Effector memory CD8-positive, alpha-beta T cell (primary cell): Measurements from ENCODE around the gene PHLDB1.
"Not testable (repeated sequence)": the region's sequence is repeated elsewhere in the genome, so short reads cannot be mapped to it uniquely, and the experiment has no call there.

Experiments
- ATAC-seq: fragments of 150-1000 bp; cut with Tn5 transposase; replicated peaks from 2 replicates; pipeline ENCODE4 v1.10.0; 2021; ENCODE audit warnings: mild to moderate bottlenecking, moderate library complexity
- DNase-seq, 3 experiments: peaks; one replicate each; pipeline ENCODE4 v3.0.0; 2021
- H3K27ac Mint-ChIP-seq, 2 donors: one replicate each; pipeline ENCODE4 v1.8.0; 2022; ENCODE audit warnings: mild to moderate bottlenecking in 2 of 2, mixed read lengths in 2 of 2, moderate library complexity in 2 of 2
- H3K27me3 Mint-ChIP-seq, 2 donors: one replicate each; pipeline ENCODE4 v1.8.0; 2022; ENCODE audit warnings: mixed read lengths in 2 of 2
- H3K36me3 Mint-ChIP-seq: one replicate; pipeline ENCODE4 v1.8.0; 2022; ENCODE audit warnings: mild to moderate bottlenecking, moderate library complexity, mixed read lengths; ENCODE audit not compliant: insufficient read depth
- H3K4me1 Mint-ChIP-seq, 2 donors: one replicate each; pipeline ENCODE4 v1.8.0; 2022; ENCODE audit warnings: low read depth in 2 of 2, mixed read lengths in 2 of 2
- H3K4me3 Mint-ChIP-seq, 2 donors: one replicate each; pipeline ENCODE4 v1.8.0; 2022; ENCODE audit warnings: mild to moderate bottlenecking in 2 of 2, mixed read lengths in 2 of 2, moderate library complexity in 2 of 2
- H3K9me3 Mint-ChIP-seq, 2 donors: one replicate each; pipeline ENCODE4 v1.8.0; 2022; ENCODE audit warnings: mixed read lengths in 2 of 2

Gene PHLDB1

GRCh38 chr11:118592616-118593367 lies 14.6 kb upstream of the PHLDB1 start:
- DNase-seq (no peak), ATAC-seq (no peak)
- peaks cover 87% of the 10 kb centered on the region for H3K36me3 Mint-ChIP-seq
- H3K27ac Mint-ChIP-seq, result no peak overlapping the region
- H3K4me3 Mint-ChIP-seq, result no peak overlapping the region
- H3K27me3 Mint-ChIP-seq, result no peaks in the 10 kb centered on the region
- H3K9me3 Mint-ChIP-seq, result no peaks in the 10 kb centered on the region
- H3K4me1 Mint-ChIP-seq, result peaks cover 7 to 10% of the 10 kb centered on the region in 2 donors

- DNase-seq (peak; percentile 16 to 48 (median 44)), ATAC-seq (peak; percentile 62)
- H3K9me3 Mint-ChIP-seq, H3K27me3 Mint-ChIP-seq, H3K4me3 Mint-ChIP-seq: not testable (repeated sequence)
- Mint-ChIP-seq H3K4me1 (peaks cover 7 to 10% of the 10 kb centered on the region in 2 donors), H3K27ac (peak overlapping the region in 1 of 2 donors; percentile 41), H3K36me3 (peaks cover 86% of the 10 kb centered on the region)
Observed at GRCh38 chr11:118594984-118595383, 12.4 kb upstream of the PHLDB1 start.

- ATAC-seq, result no peak
- Mint-ChIP-seq H3K36me3 (peaks cover 87% of the 10 kb centered on the region), H3K4me3 (no peak overlapping the region), H3K9me3 (no peaks in the 10 kb centered on the region), H3K27me3 (no peaks in the 10 kb centered on the region), H3K27ac (peak overlapping the region; percentile 35 to 87), H3K4me1 (peaks cover 7 to 10% of the 10 kb centered on the region in 2 donors)
- DNase-seq, result no peak
Observed at GRCh38 chr11:118596224-118597146, 10.9 kb upstream of the PHLDB1 start.

- ATAC-seq (no peak), DNase-seq (no peak)
- H3K27ac Mint-ChIP-seq, result no peak overlapping the region
- H3K36me3 Mint-ChIP-seq, result peaks cover 88% of the 10 kb centered on the region
- no peaks in the 10 kb centered on the region for H3K9me3 Mint-ChIP-seq
- no peak overlapping the region for H3K4me3 Mint-ChIP-seq
- no peaks in the 10 kb centered on the region for H3K27me3 Mint-ChIP-seq
- peaks cover 7 to 10% of the 10 kb centered on the region in 2 donors for H3K4me1 Mint-ChIP-seq
Observed at GRCh38 chr11:118597556-118597955, 9.9 kb upstream of the PHLDB1 start.

GRCh38 chr11:118602331-118602730 lies 5.1 kb upstream of the PHLDB1 start:
- H3K27me3 Mint-ChIP-seq, result no peaks in the 10 kb centered on the region

GRCh38 chr11:118603709-118604108 lies 3.7 kb upstream of the PHLDB1 start:
- DNase-seq, H3K27me3 Mint-ChIP-seq, H3K4me3 Mint-ChIP-seq, ATAC-seq, H3K9me3 Mint-ChIP-seq: not testable (repeated sequence)
- peak overlapping the region in 1 of 2 donors; percentile 49 for H3K27ac Mint-ChIP-seq
- H3K36me3 Mint-ChIP-seq, result peaks cover 45% of the 10 kb centered on the region
- H3K4me1 Mint-ChIP-seq, result peaks cover 7 to 10% of the 10 kb centered on the region in 2 donors

More at GRCh38 chr11:118602331-118602730, 5.1 kb upstream of the PHLDB1 start:
- DNase-seq (no peak), ATAC-seq (no peak)
- no peak overlapping the region for H3K4me3 Mint-ChIP-seq
- peaks cover 4 to 7% of the 10 kb centered on the region in 2 donors for H3K4me1 Mint-ChIP-seq
- H3K27ac Mint-ChIP-seq, result peak overlapping the region in 1 of 2 donors; percentile 72
- H3K9me3 Mint-ChIP-seq, result no peaks in the 10 kb centered on the region
- H3K36me3 Mint-ChIP-seq, result peaks cover 54% of the 10 kb centered on the region

- ATAC-seq (no peak), DNase-seq (no peak)
- Mint-ChIP-seq H3K4me3 (no peak overlapping the region), H3K36me3 (peaks cover 41% of the 10 kb centered on the region), H3K9me3 (no peaks in the 10 kb centered on the region), H3K4me1 (peaks cover 15 to 19% of the 10 kb centered on the region in 2 donors), H3K27me3 (peaks cover 0 to 9% of the 10 kb centered on the region in 2 donors), H3K27ac (peak overlapping the region in 1 of 2 donors; percentile 49)
Observed at GRCh38 chr11:118604566-118604965, 2.8 kb upstream of the PHLDB1 start.

- H3K27ac Mint-ChIP-seq, result no peak overlapping the region
- no peaks in the 10 kb centered on the region for H3K9me3 Mint-ChIP-seq
- no peak overlapping the region for H3K4me3 Mint-ChIP-seq
- peaks cover 0 to 9% of the 10 kb centered on the region in 2 donors for H3K27me3 Mint-ChIP-seq
- ATAC-seq (no peak), DNase-seq (no peak)
- H3K36me3 Mint-ChIP-seq, result peaks cover 41% of the 10 kb centered on the region
- peaks cover 19 to 25% of the 10 kb centered on the region in 2 donors for H3K4me1 Mint-ChIP-seq
Observed at GRCh38 chr11:118605116-118605867, 2.1 kb upstream of the PHLDB1 start.

- Mint-ChIP-seq H3K4me3 (peak overlapping the region; percentile 85 to 89), H3K36me3 (peaks cover 32% of the 10 kb centered on the region), H3K9me3 (no peaks in the 10 kb centered on the region), H3K4me1 (peaks cover 22 to 29% of the 10 kb centered on the region in 2 donors), H3K27ac (peak overlapping the region; percentile 85 to 86), H3K27me3 (peaks cover 0 to 9% of the 10 kb centered on the region in 2 donors)
- DNase-seq (no peak), ATAC-seq (no peak)
Observed at GRCh38 chr11:118606157-118606843, 1.1 kb upstream of the PHLDB1 start.

- peaks cover 22 to 31% of the 10 kb centered on the region in 2 donors for H3K4me1 Mint-ChIP-seq
- DNase-seq (no peak), ATAC-seq (no peak)
- peaks cover 0 to 9% of the 10 kb centered on the region in 2 donors for H3K27me3 Mint-ChIP-seq
- peak overlapping the region; percentile 85 to 86 for H3K27ac Mint-ChIP-seq
- no peaks in the 10 kb centered on the region for H3K9me3 Mint-ChIP-seq
- peak overlapping the region; percentile 85 to 89 for H3K4me3 Mint-ChIP-seq
- peaks cover 27% of the 10 kb centered on the region for H3K36me3 Mint-ChIP-seq
Observed at GRCh38 chr11:118606844-118607228, 579 bp upstream of the PHLDB1 start.

GRCh38 chr11:118608360-118609227 lies 1.2 kb downstream of the PHLDB1 start:
- Mint-ChIP-seq H3K4me1 (peaks cover 22 to 31% of the 10 kb centered on the region in 2 donors), H3K27me3 (peaks cover 0 to 9% of the 10 kb centered on the region in 2 donors), H3K4me3 (peak overlapping the region; percentile 72 to 89), H3K27ac (peak overlapping the region; percentile 84 to 88), H3K36me3 (peaks cover 20% of the 10 kb centered on the region), H3K9me3 (no peaks in the 10 kb centered on the region)
- ATAC-seq (peak; percentile 77), DNase-seq (peak; percentile 81 to 82 (median 81))
